Urothelium cell line (cell line): ENCODE data around the gene MEN1.
A peak's percentile ranks its signal among the peaks of the same experiment; 100 is the strongest.

Experiments used
- DNase-seq: peaks from one replicate; pipeline ENCODE4 v3.0.0; 2011; ENCODE audit warnings: low spot score, mixed read lengths
- FAIRE-seq: peaks from 2 replicates; lab custom pipeline; 2011; peaks lifted over from hg19 to GRCh38; lab: Jason Lieb, UNC

MEN1 gene

DNA sequence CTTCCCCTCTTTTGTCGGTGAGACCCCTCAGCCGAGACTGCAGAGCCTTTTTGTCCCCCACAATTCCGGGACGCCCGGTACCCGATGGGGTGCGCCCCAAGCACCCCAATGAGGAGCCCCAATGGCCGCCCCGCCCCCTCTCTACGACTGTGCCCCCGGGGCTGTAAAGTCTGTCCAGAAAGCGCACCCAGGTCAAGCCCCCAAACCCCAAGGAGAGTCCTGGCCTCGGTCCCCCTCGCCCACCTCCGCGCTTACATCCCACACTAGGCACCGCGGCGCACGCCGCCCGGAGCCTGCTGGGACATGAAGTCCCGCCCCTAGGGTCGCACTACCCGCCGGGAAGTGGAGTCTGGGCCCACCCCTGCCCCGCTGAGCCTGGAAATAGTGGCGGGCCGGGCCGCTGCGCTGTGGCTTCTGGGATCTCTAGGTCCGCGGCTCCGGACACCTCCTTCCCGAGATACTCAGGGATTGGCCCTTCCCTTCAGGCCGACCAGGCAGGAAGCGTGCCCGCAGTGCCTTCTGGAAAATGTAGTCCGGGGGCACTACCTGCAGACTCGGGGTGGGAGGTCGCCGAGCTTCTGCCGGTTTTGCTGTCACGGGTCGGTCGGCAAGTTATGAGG lies at the start of gene MEN1:
Gene MEN1, minus strand, starts transcription at position 281 of the 620 bp plus-strand sequence. CDS start 442 bp downstream, outside the sequence.
- DNase-seq, result peak; percentile 98
- FAIRE-seq, result no peak

GRCh38 chr11:64859542-64860414 lies 49.4 kb upstream of the MEN1 start:
- FAIRE-seq (no peak), DNase-seq (no peak)

DNA sequence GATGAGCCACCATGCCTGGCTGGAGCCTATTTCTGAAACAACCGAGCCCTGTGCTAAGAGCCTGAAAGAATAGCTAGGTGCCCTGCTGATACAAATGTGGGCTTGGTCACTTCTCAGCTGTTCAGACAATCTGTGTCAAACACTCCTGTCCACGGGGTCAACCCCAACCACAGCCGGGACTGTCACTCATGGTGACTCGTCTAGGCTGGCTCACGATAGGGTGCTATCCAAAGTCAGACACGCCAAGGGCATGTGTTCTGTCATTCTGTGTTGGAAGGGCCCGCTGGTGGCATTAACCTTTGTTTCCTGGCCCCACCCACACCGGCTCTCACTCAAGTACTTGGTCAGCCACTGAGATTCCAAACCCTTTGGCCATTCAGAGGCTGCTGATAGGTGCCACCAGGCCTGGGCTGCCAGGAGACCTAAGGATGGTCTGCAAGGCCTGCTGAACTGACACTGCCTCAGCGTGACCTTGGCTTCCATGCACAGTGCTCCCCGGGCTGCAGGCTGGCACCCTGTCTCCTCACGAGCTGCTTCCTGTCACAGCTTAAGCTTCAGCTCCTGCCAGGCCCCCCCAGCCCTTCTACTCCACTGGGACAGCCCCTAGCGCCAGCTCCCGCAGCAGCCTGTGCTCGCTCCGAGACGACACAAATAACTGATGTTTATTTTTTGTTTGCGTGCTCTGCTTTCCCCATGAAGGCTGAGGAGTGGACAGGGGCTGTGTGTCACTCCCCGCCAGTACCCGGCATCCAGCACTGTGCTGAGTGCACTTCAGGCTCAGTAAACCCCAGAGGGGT lies 48.3 kb upstream of the MEN1 start:
- FAIRE-seq, result no peak
- no peak for DNase-seq

- DNase-seq (no peak), FAIRE-seq (no peak)
Observed at GRCh38 chr11:64857485-64857884, 47.1 kb upstream of the MEN1 start.

GRCh38 chr11:64856382-64857227 lies 46.3 kb upstream of the MEN1 start:
- DNase-seq (peak; percentile 85), FAIRE-seq (peak; percentile 72)

- peak; percentile 13 for FAIRE-seq
- no peak for DNase-seq
Observed at GRCh38 chr11:64855596-64856304, 45.4 kb upstream of the MEN1 start.

GRCh38 chr11:64854534-64855502 lies 44.5 kb upstream of the MEN1 start:
- peak; percentile 97 for FAIRE-seq
- peak; percentile 95 for DNase-seq

- FAIRE-seq, result no peak
Observed at GRCh38 chr11:64854157-64854533, 43.8 kb upstream of the MEN1 start.

GRCh38 chr11:64853709-64854108 lies 43.4 kb upstream of the MEN1 start:
- no peak for DNase-seq
- FAIRE-seq, result no peak

More at GRCh38 chr11:64854157-64854533, 43.8 kb upstream of the MEN1 start:
- DNase-seq, result no peak

DNA sequence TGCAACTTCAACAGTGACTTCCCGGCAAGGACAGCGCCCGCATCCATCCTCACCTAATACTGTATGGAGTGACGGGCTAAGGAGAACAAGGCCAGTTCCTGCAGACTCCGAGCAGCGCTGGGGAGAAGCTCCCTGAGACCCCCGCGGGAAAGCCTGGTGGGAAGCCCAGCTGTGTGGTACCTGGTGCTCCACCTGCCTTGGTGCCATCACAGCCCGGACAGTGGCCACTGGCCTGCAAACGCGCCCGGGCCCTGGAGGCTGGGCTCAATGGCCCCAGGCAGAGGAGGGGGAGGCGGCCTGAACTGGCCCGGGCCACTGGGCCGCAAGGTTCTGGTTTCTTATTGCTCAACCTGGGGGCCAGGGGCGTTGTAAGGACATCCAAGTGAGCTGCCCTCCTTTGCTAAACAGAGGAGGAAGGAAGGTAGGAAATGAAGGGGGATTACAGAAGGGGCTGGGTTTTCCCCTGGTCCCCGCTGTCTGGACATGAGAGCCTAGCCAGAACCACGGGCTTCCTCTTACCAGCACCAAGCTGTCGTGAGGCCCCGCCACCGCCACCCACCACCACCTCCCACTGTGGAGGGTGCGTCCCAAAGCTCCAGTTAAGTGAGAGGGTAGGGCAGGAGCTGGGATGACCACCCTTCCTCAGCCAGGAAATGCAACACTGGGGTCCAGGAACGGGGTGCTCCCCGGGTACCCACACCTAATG lies 42.6 kb upstream of the MEN1 start:
- FAIRE-seq (no peak), DNase-seq (no peak)

GRCh38 chr11:64851831-64852351 lies 41.5 kb upstream of the MEN1 start:
- FAIRE-seq, result no peak
- no peak for DNase-seq

DNA sequence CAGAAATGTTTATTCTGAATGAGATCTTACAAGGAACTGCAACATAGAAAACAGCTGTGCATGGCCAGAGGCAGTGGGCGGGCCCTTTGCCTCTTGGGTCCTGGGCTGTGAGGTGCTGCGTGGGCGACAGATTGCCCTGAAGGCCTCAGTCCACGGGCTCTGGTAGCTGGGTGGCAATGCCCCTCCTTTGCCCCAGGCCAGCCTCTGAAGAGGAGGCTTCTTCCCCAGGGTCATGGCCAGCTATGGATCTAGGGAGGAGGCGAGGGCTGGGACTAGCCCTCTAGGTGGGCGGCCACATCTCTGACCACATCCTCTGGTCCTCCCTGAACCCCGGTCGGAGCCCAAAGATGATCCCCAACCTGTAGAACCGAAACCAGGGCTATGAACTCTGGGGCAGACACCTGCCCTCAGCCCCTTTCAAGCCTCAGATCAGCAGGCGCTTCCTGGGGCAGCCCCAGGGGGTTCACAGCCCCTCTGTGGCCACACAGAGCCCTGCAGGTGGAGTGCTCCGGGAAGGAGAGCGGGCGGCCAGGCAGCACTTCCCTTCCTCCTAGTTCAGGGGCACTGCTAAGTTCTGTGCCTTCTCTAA lies 40.7 kb upstream of the MEN1 start:
- FAIRE-seq, result no peak
- DNase-seq, result no peak

GRCh38 chr11:64849598-64850356 lies 39.4 kb upstream of the MEN1 start:
- DNase-seq, result no peak
- FAIRE-seq, result no peak

DNA sequence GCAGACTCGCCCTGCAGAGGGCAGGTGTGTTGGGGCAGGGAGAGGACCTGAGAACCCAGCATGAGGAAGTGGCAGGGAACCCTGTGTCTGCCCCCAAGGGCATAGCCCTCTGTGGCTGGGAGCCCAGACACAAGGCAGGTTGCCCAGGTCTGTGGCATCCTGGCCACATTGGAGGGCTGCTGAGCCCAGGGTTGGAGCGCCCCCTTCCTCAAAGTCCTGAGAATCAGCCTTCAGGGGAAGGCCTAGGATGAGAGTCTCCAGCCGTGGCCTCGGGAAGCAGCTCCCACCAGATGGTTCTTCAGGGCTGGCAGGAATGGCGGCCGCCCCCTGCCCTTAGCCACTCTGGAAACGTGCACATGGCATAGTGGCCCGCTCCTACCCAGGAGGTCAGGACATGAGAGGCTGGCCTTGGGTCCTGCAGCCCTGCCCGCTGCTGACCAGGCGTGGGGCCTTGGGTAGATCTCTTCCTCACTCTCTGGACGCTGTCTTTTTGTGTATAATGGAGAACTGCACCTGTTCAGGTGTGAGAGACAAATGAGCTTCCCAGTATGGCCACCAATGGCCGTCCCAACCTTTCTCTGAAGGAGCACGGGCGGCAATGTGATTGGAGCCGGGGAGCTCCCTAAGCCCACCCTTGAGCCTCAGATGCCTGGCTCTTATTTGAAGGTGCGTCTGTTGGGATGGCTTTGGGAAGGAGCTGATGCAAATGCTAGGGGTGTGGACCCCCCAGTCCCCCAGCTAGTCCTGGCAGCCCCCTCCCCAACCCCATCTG lies 38.7 kb upstream of the MEN1 start:
- no peak for DNase-seq

DNA sequence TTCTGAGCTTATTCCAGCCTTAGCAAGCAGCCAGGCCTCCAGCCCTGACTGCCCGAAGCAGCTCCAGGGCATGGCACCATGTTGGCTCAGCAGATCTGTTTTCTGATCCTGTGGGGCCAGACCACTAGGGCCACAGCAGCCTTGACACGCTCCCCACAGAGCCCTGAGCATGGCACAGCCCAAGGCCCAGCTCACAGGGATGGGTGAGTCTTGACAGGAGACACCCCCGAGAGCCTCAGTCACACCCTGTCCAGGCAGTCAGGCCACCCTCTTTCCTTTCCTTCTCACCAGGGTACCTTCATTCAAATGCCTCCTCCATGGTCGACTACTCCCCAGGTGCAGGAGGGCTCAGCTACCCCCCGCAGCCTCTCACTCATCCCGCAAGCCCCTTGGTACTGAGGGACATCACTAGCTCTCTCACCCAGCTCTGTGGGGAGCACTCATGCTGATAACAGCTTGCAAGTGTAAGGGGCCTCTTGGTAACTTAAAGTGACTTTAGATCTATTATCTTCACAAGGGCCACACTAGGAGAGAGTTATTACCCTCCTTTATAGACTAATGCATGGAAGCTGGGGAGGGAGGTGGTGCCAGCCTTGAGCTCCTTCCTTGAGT lies 38.0 kb upstream of the MEN1 start:
- no peak for DNase-seq
- FAIRE-seq, result no peak

More for the DNA sequence above, 38.7 kb upstream of the MEN1 start:
- FAIRE-seq, result no peak
